ENCODE results near the gene CNTNAP2.

- TF ChIP-seq USF2 (IDR thresholded peaks at IDR 0.05; ENCODE audit: low read depth, low read length), result no peak
- TF ChIP-seq USF2 (CRISPR knock-in tag; IDR thresholded peaks at IDR 0.05; ENCODE audit: borderline replicate concordance), result no peak
- TF ChIP-seq, protein P1, sequence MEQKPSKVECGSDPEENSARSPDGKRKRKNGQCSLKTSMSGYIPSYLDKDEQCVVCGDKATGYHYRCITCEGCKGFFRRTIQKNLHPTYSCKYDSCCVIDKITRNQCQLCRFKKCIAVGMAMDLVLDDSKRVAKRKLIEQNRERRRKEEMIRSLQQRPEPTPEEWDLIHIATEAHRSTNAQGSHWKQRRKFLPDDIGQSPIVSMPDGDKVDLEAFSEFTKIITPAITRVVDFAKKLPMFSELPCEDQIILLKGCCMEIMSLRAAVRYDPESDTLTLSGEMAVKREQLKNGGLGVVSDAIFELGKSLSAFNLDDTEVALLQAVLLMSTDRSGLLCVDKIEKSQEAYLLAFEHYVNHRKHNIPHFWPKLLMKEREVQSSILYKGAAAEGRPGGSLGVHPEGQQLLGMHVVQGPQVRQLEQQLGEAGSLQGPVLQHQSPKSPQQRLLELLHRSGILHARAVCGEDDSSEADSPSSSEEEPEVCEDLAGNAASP (CRISPR knock-in tag; IDR thresholded peaks at IDR 0.05; ENCODE audit: borderline replicate concordance), result no peak
- TF ChIP-seq ZBTB8A (CRISPR knock-in tag; IDR thresholded peaks at IDR 0.05; ENCODE audit: borderline replicate concordance, low read depth), result no peak
- no peak for TF ChIP-seq HOXA3 (CRISPR knock-in tag; IDR thresholded peaks at IDR 0.05)
- TF ChIP-seq EED (CRISPR knock-in tag; IDR thresholded peaks at IDR 0.05), result no peak
- TF ChIP-seq, protein P2, sequence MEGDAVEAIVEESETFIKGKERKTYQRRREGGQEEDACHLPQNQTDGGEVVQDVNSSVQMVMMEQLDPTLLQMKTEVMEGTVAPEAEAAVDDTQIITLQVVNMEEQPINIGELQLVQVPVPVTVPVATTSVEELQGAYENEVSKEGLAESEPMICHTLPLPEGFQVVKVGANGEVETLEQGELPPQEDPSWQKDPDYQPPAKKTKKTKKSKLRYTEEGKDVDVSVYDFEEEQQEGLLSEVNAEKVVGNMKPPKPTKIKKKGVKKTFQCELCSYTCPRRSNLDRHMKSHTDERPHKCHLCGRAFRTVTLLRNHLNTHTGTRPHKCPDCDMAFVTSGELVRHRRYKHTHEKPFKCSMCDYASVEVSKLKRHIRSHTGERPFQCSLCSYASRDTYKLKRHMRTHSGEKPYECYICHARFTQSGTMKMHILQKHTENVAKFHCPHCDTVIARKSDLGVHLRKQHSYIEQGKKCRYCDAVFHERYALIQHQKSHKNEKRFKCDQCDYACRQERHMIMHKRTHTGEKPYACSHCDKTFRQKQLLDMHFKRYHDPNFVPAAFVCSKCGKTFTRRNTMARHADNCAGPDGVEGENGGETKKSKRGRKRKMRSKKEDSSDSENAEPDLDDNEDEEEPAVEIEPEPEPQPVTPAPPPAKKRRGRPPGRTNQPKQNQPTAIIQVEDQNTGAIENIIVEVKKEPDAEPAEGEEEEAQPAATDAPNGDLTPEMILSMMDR (CRISPR knock-in tag; IDR thresholded peaks at IDR 0.05), result no peak
- no peak for TF ChIP-seq FOXJ3 (CRISPR knock-in tag; IDR thresholded peaks at IDR 0.05; ENCODE audit: borderline replicate concordance)
- no peak for TF ChIP-seq POLR2A (IDR thresholded peaks at IDR 0.05; ENCODE audit: insufficient read depth in 1 of 2, low read depth in 2 of 2, low read length in 2 of 2)
- no peak for TF ChIP-seq ZNF713 (CRISPR knock-in tag; IDR thresholded peaks at IDR 0.05)
- TF ChIP-seq PITX1 (CRISPR knock-in tag; IDR thresholded peaks at IDR 0.05), result no peak
- no peak for TF ChIP-seq PREB (CRISPR knock-in tag; IDR thresholded peaks at IDR 0.05)
- TF ChIP-seq RFX5 (IDR thresholded peaks at IDR 0.05; ENCODE audit: low read depth, low read length), result no peak
- no peak for TF ChIP-seq RAD21 (CRISPR knock-in tag; IDR thresholded peaks at IDR 0.05)
These were observed 1606.9 kb downstream of the CNTNAP2 start for GRCh38 chr7:147723536-147723935.
